Measurements from ENCODE around the gene ANGPTL5. TPM values are rescaled to one million over a fixed set of nuclear protein-coding genes. Genes with fewer than 3 reads are reported as not detected.
A peak's percentile ranks its signal among the peaks of the same experiment; 100 is the strongest.

ANGPTL5 gene
- polyA plus RNA-seq, 3 donors, result not detected

- H3K9me3 ChIP-seq (replicated peaks in 1 of 2; ENCODE audit: control insufficient read depth in 1 of 2, insufficient read depth in 1 of 2, low read length in 2 of 2), result no peaks in the 10 kb centered on the region
- no peak for DNase-seq
- TF ChIP-seq CTCF (IDR thresholded peaks at IDR 0.05), result peak; percentile 34
- no peak overlapping the region for H3K4me3 ChIP-seq (replicated peaks in 1 of 3; ENCODE audit: low read depth in 2 of 3, low read length in 3 of 3)
- H3K4me2 ChIP-seq (replicated peaks; ENCODE audit: extremely low read depth, low read length, poor library complexity, severe bottlenecking), result no peak overlapping the region
- H3K4me3 Mint-ChIP-seq, result no peak overlapping the region
- H3K4me1 ChIP-seq (ENCODE audit: control insufficient read depth in 1 of 2, insufficient read depth in 2 of 2, low read length in 2 of 2), result no peaks in the 10 kb centered on the region
- no peaks in the 10 kb centered on the region for H4K20me1 ChIP-seq (ENCODE audit: insufficient read depth, low read length)
- no peak overlapping the region for H2AFZ ChIP-seq (ENCODE audit: insufficient read depth, low read depth, low read length, poor library complexity, severe bottlenecking)
- H3K9ac ChIP-seq (ENCODE audit: insufficient read depth, low read length, poor library complexity, severe bottlenecking), result no peak overlapping the region
- H3K36me3 Mint-ChIP-seq, result no peaks in the 10 kb centered on the region
- intact Hi-C loops (cut with micrococcal nuclease), result no loop called here
- H3K79me2 ChIP-seq (ENCODE audit: insufficient read depth, low read length), result no peaks in the 10 kb centered on the region
- H3K4me1 Mint-ChIP-seq, result no peaks in the 10 kb centered on the region
- no CpG with 5 or more reads among the region's 2 CpGs for WGBS (ENCODE audit: insufficient coverage)
- H3K36me3 ChIP-seq (replicated peaks in 1 of 2; ENCODE audit: control insufficient read depth in 1 of 2, insufficient read depth in 2 of 2, low read length in 2 of 2), result no peaks in the 10 kb centered on the region
- no peak overlapping the region for H3K27ac ChIP-seq (ENCODE audit: low read depth in 1 of 2, low read length in 2 of 2)
- no peak overlapping the region for H3K27ac Mint-ChIP-seq
- no peaks in the 10 kb centered on the region for H3K27me3 ChIP-seq (ENCODE audit: control insufficient read depth in 2 of 2, insufficient read depth in 2 of 2, low read length in 2 of 2)
- peaks cover 0 to 2% (median 0%) of the 10 kb centered on the region in 3 donors for H3K27me3 Mint-ChIP-seq (ENCODE audit: low read depth in 3 of 3)
- H3K9me3 Mint-ChIP-seq, result peaks cover 0 to 8% (median 0%) of the 10 kb centered on the region in 7 donors
Measured at GRCh38 chr11:101848262-101848661, 68.1 kb downstream of the ANGPTL5 start.

- Mint-ChIP-seq H3K4me3 (no peak overlapping the region), H3K36me3 (no peaks in the 10 kb centered on the region), H3K27ac (no peak overlapping the region), H3K27me3 (ENCODE audit: low read depth in 3 of 3) (peaks cover 0 to 2% (median 0%) of the 10 kb centered on the region in 3 donors), H3K9me3 (peaks cover 0 to 7% (median 2%) of the 10 kb centered on the region in 7 donors), H3K4me1 (no peaks in the 10 kb centered on the region)
- H2AFZ ChIP-seq (ENCODE audit: insufficient read depth, low read depth, low read length, poor library complexity, severe bottlenecking), result no peak overlapping the region
- H3K4me3 ChIP-seq (replicated peaks in 1 of 3; ENCODE audit: low read depth in 2 of 3, low read length in 3 of 3), result no peak overlapping the region
- H3K4me2 ChIP-seq (replicated peaks; ENCODE audit: extremely low read depth, low read length, poor library complexity, severe bottlenecking), result no peak overlapping the region
- H3K36me3 ChIP-seq (replicated peaks in 1 of 2; ENCODE audit: control insufficient read depth in 1 of 2, insufficient read depth in 2 of 2, low read length in 2 of 2), result no peaks in the 10 kb centered on the region
- H3K9ac ChIP-seq (ENCODE audit: insufficient read depth, low read length, poor library complexity, severe bottlenecking), result no peak overlapping the region
- H3K27me3 ChIP-seq (ENCODE audit: control insufficient read depth in 2 of 2, insufficient read depth in 2 of 2, low read length in 2 of 2), result no peaks in the 10 kb centered on the region
- no peaks in the 10 kb centered on the region for H4K20me1 ChIP-seq (ENCODE audit: insufficient read depth, low read length)
- H3K27ac ChIP-seq (ENCODE audit: low read depth in 1 of 2, low read length in 2 of 2), result no peak overlapping the region
- TF ChIP-seq CTCF (IDR thresholded peaks at IDR 0.05), result no peak
- no peaks in the 10 kb centered on the region for H3K4me1 ChIP-seq (ENCODE audit: control insufficient read depth in 1 of 2, insufficient read depth in 2 of 2, low read length in 2 of 2)
- DNase-seq, result no peak
- no peaks in the 10 kb centered on the region for H3K9me3 ChIP-seq (replicated peaks in 1 of 2; ENCODE audit: control insufficient read depth in 1 of 2, insufficient read depth in 1 of 2, low read length in 2 of 2)
- H3K79me2 ChIP-seq (ENCODE audit: insufficient read depth, low read length), result no peaks in the 10 kb centered on the region
- intact Hi-C loops (cut with micrococcal nuclease), result no loop called here
Measured at GRCh38 chr11:101844608-101845007, 71.7 kb downstream of the ANGPTL5 start.
